Natural killer cell (primary cell): ENCODE measurements around the gene VWF. TPM values are rescaled to one million over a fixed set of nuclear protein-coding genes. Genes with fewer than 3 reads are reported as not detected.

ENCODE experiments used
- ATAC-seq, 3 donors: fragments of 150-1000 bp in 2 of 3; fragments of 200-7000 bp in 1 of 3; cut with Tn5 transposase; 1 replicate in 1 of 3; 2 replicates in 2 of 3; pipeline ENCODE4 v1.10.0; 2021; ENCODE audit warnings: mild to moderate bottlenecking in 2 of 3, moderate library complexity in 2 of 3
- DNase-seq, 2 donors: peaks; one replicate each; pipeline versions ENCODE4 v3.0.0 to v3.0.0-alpha.2; 2013 to 2021; ENCODE audit warnings: mixed read lengths in 1 of 2
- H3K27ac ChIP-seq: one replicate; pipeline ENCODE4 v1.5.1; 2013; ENCODE audit warnings: mild to moderate bottlenecking, low read length
- H3K27me3 ChIP-seq: one replicate; pipeline ENCODE4 v1.6.1; 2013; ENCODE audit warnings: low read length; ENCODE audit not compliant: control insufficient read depth, insufficient read depth
- H3K36me3 ChIP-seq: one replicate; pipeline ENCODE4 v1.6.1; 2013; ENCODE audit warnings: low read length; ENCODE audit not compliant: control insufficient read depth, insufficient read depth
- H3K4me1 ChIP-seq: one replicate; pipeline ENCODE4 v1.6.1; 2013; ENCODE audit warnings: low read length; ENCODE audit not compliant: control insufficient read depth, insufficient read depth
- H3K4me3 ChIP-seq: one replicate; pipeline ENCODE4 v1.5.1; 2013; ENCODE audit warnings: low read length
- H3K9me3 ChIP-seq: one replicate; pipeline ENCODE4 v1.6.1; 2013; ENCODE audit warnings: low read length; ENCODE audit not compliant: control insufficient read depth, insufficient read depth
- H3K27ac Mint-ChIP-seq, 2 donors: one replicate each; pipeline ENCODE4 v1.8.0; 2022; ENCODE audit warnings: mild to moderate bottlenecking in 2 of 2, mixed read lengths in 2 of 2, moderate library complexity in 1 of 2
- H3K27me3 Mint-ChIP-seq, 2 donors: one replicate each; pipeline ENCODE4 v1.8.0; 2022; ENCODE audit warnings: low read depth in 2 of 2, mixed read lengths in 2 of 2
- H3K36me3 Mint-ChIP-seq: one replicate; pipeline ENCODE4 v1.8.0; 2022; ENCODE audit warnings: mixed read lengths
- H3K4me1 Mint-ChIP-seq, 2 donors: one replicate each; pipeline ENCODE4 v1.8.0; 2022; ENCODE audit warnings: mixed read lengths in 2 of 2
- H3K4me3 Mint-ChIP-seq: one replicate; pipeline ENCODE4 v1.8.0; 2022; ENCODE audit warnings: mild to moderate bottlenecking, moderate library complexity, mixed read lengths
- H3K9me3 Mint-ChIP-seq, 2 donors: one replicate each; pipeline ENCODE4 v1.8.0; 2022; ENCODE audit warnings: mixed read lengths in 2 of 2
- WGBS: methylation state at CpG from one replicate; pipeline ENCODE4 v1.1.7; 2013; ENCODE audit warnings: missing lambda C conversion rate; ENCODE audit not compliant: insufficient coverage; 5-methylcytosine and 5-hydroxymethylcytosine counted together
- intact Hi-C: fragments of 100-400 bp; cut with micrococcal nuclease; formaldehyde crosslinking; loops from one replicate; pipeline ENCODE4 v1.14.2; 2022
- total RNA-seq, 4 donors: library from RNA; stranded (reverse); fragments of 120-200 nt in 1 of 4; gene quantifications; one replicate each; pipeline versions ENCODE4 v1.2.3 to v1.2.4, GENCODE V29; 2013 to 2022
- TF ChIP-seq, protein P1 (sequence below): fragments of 200-600 bp; IDR thresholded peaks from one replicate; pipeline ENCODE4 v1.8.0; 2022; ENCODE audit warnings: antibody characterized with exemption

The VWF gene
- total RNA-seq, 3 donors from 2014 or later (not counting 1 experiment from before 2014, with no cell fraction given) = 0.14 to 0.95 (median 0.71) TPM

- no peak overlapping the region for H3K27ac ChIP-seq
- intact Hi-C loops = no loop called here
- TF ChIP-seq, protein P1, sequence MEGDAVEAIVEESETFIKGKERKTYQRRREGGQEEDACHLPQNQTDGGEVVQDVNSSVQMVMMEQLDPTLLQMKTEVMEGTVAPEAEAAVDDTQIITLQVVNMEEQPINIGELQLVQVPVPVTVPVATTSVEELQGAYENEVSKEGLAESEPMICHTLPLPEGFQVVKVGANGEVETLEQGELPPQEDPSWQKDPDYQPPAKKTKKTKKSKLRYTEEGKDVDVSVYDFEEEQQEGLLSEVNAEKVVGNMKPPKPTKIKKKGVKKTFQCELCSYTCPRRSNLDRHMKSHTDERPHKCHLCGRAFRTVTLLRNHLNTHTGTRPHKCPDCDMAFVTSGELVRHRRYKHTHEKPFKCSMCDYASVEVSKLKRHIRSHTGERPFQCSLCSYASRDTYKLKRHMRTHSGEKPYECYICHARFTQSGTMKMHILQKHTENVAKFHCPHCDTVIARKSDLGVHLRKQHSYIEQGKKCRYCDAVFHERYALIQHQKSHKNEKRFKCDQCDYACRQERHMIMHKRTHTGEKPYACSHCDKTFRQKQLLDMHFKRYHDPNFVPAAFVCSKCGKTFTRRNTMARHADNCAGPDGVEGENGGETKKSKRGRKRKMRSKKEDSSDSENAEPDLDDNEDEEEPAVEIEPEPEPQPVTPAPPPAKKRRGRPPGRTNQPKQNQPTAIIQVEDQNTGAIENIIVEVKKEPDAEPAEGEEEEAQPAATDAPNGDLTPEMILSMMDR = no peak
These were observed 150.9 kb downstream of the VWF start for GRCh38 chr12:5973461-5974115.

GRCh38 chr12:5972387-5972786 is 152.1 kb downstream of the VWF start:
- no peak for DNase-seq
- Mint-ChIP-seq H3K27ac (no peak overlapping the region), H3K27me3 (peaks cover 10 to 34% of the 10 kb centered on the region in 2 donors), H3K9me3 (no peaks in the 10 kb centered on the region), H3K4me3 (no peak overlapping the region), H3K4me1 (no peaks in the 10 kb centered on the region), H3K36me3 (no peaks in the 10 kb centered on the region)
- 70% methylated on average over 7 of the region's 8 CpGs for WGBS
- H3K27ac ChIP-seq = no peak overlapping the region
- TF ChIP-seq, protein P1 = no peak
- no peak for ATAC-seq
- H3K36me3 ChIP-seq = no peaks in the 10 kb centered on the region
- no peaks in the 10 kb centered on the region for H3K27me3 ChIP-seq
- H3K4me3 ChIP-seq = no peak overlapping the region
- H3K4me1 ChIP-seq = no peaks in the 10 kb centered on the region
- intact Hi-C loops = no loop called here
- H3K9me3 ChIP-seq = no peaks in the 10 kb centered on the region

More at GRCh38 chr12:5973461-5974115, 150.9 kb downstream of the VWF start:
- WGBS = 91% methylated on average over 8 of the region's 8 CpGs
- Mint-ChIP-seq H3K9me3 (no peaks in the 10 kb centered on the region), H3K4me1 (no peaks in the 10 kb centered on the region), H3K27ac (no peak overlapping the region), H3K27me3 (peaks cover 10 to 35% of the 10 kb centered on the region in 2 donors), H3K36me3 (no peaks in the 10 kb centered on the region), H3K4me3 (no peak overlapping the region)
- Histone ChIP-seq H3K4me1 (no peaks in the 10 kb centered on the region), H3K36me3 (no peaks in the 10 kb centered on the region), H3K4me3 (no peak overlapping the region), H3K27me3 (no peaks in the 10 kb centered on the region), H3K9me3 (no peaks in the 10 kb centered on the region)
- DNase-seq (no peak), ATAC-seq (no peak)

- Mint-ChIP-seq H3K27me3 (peaks cover 10 to 26% of the 10 kb centered on the region in 2 donors), H3K9me3 (no peaks in the 10 kb centered on the region), H3K36me3 (no peaks in the 10 kb centered on the region), H3K4me3 (no peak overlapping the region), H3K4me1 (no peaks in the 10 kb centered on the region), H3K27ac (no peak overlapping the region)
- no peak for ATAC-seq
- intact Hi-C loops = no loop called here
- Histone ChIP-seq H3K9me3 (no peaks in the 10 kb centered on the region), H3K27me3 (no peaks in the 10 kb centered on the region), H3K36me3 (no peaks in the 10 kb centered on the region), H3K4me3 (no peak overlapping the region), H3K27ac (no peak overlapping the region), H3K4me1 (no peaks in the 10 kb centered on the region)
- no peak for DNase-seq
- 83% methylated on average over 10 of the region's 10 CpGs for WGBS
- TF ChIP-seq, protein P1 = no peak
These were observed 153.1 kb downstream of the VWF start for GRCh38 chr12:5971194-5971850.
